ENCODE data around the gene ARHGEF10L.

ARHGEF10L gene

DNA sequence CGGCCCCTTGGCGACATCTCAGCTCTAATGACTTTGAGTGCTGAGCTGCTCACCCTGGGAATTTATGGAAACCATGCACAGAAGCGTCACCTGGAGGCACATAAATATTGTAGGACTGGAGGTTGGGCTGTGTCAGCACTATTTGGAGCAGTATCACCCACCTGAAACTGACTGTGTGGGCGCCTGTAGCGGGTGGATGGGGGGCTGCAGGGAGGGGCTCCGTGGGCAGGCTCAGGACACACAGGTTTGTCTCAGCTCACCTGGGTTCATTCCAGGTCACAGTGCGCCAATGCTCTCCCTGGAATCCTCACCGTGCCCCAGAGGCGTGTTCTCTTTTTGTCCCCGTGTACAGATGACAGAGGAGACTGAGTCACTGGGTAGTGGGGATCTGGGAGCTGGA is 140.8 kb downstream of the ARHGEF10L start:
- no peak overlapping the region for H3K27ac ChIP-seq (ENCODE audit: low read length, poor library complexity, severe bottlenecking)
- H3K27me3 ChIP-seq (ENCODE audit: control insufficient read depth in 1 of 2, insufficient read depth in 1 of 2, low read length in 2 of 2), result no peaks in the 10 kb centered on the region
- H3K14ac ChIP-seq (ENCODE audit: low read length in 2 of 2), result no peak overlapping the region
- no peak overlapping the region for H4K91ac ChIP-seq (ENCODE audit: low read length)
- no peak overlapping the region for H2BK12ac ChIP-seq (ENCODE audit: low read length in 2 of 2)
- no peak overlapping the region for H3K9ac ChIP-seq (ENCODE audit: low read length)
- no peak overlapping the region for H2BK15ac ChIP-seq (ENCODE audit: low read depth, poor library complexity, severe bottlenecking)
- no peaks in the 10 kb centered on the region for H3K9me3 ChIP-seq (ENCODE audit: control insufficient read depth, low read length)
- no peak overlapping the region for H3K4ac ChIP-seq (ENCODE audit: low read depth in 1 of 2, low read length in 2 of 2)
- H3K4me1 ChIP-seq (ENCODE audit: control insufficient read depth, insufficient read depth, low read depth, low read length), result peaks cover 11% of the 10 kb centered on the region
- peaks cover 6 to 36% of the 10 kb centered on the region in 2 experiments for H3K36me3 ChIP-seq (ENCODE audit: control insufficient read depth in 1 of 2, insufficient read depth in 2 of 2, low read depth in 1 of 2, low read length in 2 of 2)
- no peak for DNase-seq
- H3K18ac ChIP-seq (ENCODE audit: low read depth in 1 of 2, low read length in 2 of 2), result no peak overlapping the region
- no peak overlapping the region for H2AFZ ChIP-seq (ENCODE audit: low read depth, low read length)
- H2BK120ac ChIP-seq (ENCODE audit: low read depth, low read length), result no peak overlapping the region
- no peak overlapping the region for H2AK5ac ChIP-seq (ENCODE audit: low read length, severe bottlenecking)
- H2BK5ac ChIP-seq (ENCODE audit: low read depth, low read length, poor library complexity, severe bottlenecking), result no peak overlapping the region
- no peak overlapping the region for H4K8ac ChIP-seq (ENCODE audit: low read length)
- no peaks in the 10 kb centered on the region for H3K79me1 ChIP-seq (replicated peaks; ENCODE audit: low read length, poor library complexity, severe bottlenecking)
- H3K23ac ChIP-seq (ENCODE audit: low read length in 2 of 2), result no peak overlapping the region
- H3K4me2 ChIP-seq (ENCODE audit: low read length, poor library complexity, severe bottlenecking), result no peak overlapping the region
- no peak overlapping the region for H3K4me3 ChIP-seq (ENCODE audit: insufficient read depth in 1 of 2, low read depth in 1 of 2, low read length in 2 of 2)
- 97% methylated on average over 10 of the region's 10 CpGs for WGBS

DNA sequence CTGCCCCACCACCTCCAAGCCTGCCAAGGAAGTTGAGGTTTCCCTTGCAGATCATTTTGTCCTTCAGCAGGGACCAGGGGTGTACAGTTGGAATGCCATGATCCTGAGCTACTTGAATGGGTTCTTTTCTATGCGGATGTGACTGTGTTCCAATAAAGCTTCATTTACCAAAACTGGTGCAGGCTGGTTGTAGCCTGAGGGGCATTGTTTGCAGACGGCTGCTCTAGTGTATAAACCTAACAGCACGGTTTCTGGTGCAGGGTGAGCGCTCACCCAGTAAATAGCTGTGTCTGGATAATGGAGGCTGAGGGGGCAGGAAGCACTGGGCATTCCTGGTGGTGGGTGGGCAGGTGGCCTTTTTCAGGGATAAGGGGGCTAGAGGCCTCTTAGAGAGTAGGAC is 142.9 kb downstream of the ARHGEF10L start:
- no peak overlapping the region for H3K9ac ChIP-seq (ENCODE audit: low read length)
- H4K91ac ChIP-seq (ENCODE audit: low read length), result no peak overlapping the region
- H2BK120ac ChIP-seq (ENCODE audit: low read depth, low read length), result no peak overlapping the region
- no peak overlapping the region for H2AK5ac ChIP-seq (ENCODE audit: low read length, severe bottlenecking)
- H3K27me3 ChIP-seq (ENCODE audit: control insufficient read depth in 1 of 2, insufficient read depth in 1 of 2, low read length in 2 of 2), result no peaks in the 10 kb centered on the region
- no peak overlapping the region for H3K14ac ChIP-seq (ENCODE audit: low read length in 2 of 2)
- no peak overlapping the region for H3K4ac ChIP-seq (ENCODE audit: low read depth in 1 of 2, low read length in 2 of 2)
- no peaks in the 10 kb centered on the region for H3K9me3 ChIP-seq (ENCODE audit: control insufficient read depth, low read length)
- H2AFZ ChIP-seq (ENCODE audit: low read depth, low read length), result no peak overlapping the region
- no peak overlapping the region for H3K18ac ChIP-seq (ENCODE audit: low read depth in 1 of 2, low read length in 2 of 2)
- H4K8ac ChIP-seq (ENCODE audit: low read length), result no peak overlapping the region
- peaks cover 2% of the 10 kb centered on the region for H3K79me1 ChIP-seq (replicated peaks; ENCODE audit: low read length, poor library complexity, severe bottlenecking)
- no peak overlapping the region for H2BK5ac ChIP-seq (ENCODE audit: low read depth, low read length, poor library complexity, severe bottlenecking)
- H3K27ac ChIP-seq (ENCODE audit: low read length, poor library complexity, severe bottlenecking), result no peak overlapping the region
- peaks cover 2% of the 10 kb centered on the region for H3K4me1 ChIP-seq (ENCODE audit: control insufficient read depth, insufficient read depth, low read depth, low read length)
- H2BK15ac ChIP-seq (ENCODE audit: low read depth, poor library complexity, severe bottlenecking), result no peak overlapping the region
- H3K36me3 ChIP-seq (ENCODE audit: control insufficient read depth in 1 of 2, insufficient read depth in 2 of 2, low read depth in 1 of 2, low read length in 2 of 2), result peaks cover 9 to 29% of the 10 kb centered on the region in 2 experiments
- H3K4me2 ChIP-seq (ENCODE audit: low read length, poor library complexity, severe bottlenecking), result no peak overlapping the region
- no peak overlapping the region for H3K4me3 ChIP-seq (ENCODE audit: insufficient read depth in 1 of 2, low read depth in 1 of 2, low read length in 2 of 2)
- no peak for DNase-seq
- 94% methylated on average over 4 of the region's 4 CpGs for WGBS
- H2BK12ac ChIP-seq (ENCODE audit: low read length in 2 of 2), result no peak overlapping the region
- no peak overlapping the region for H3K23ac ChIP-seq (ENCODE audit: low read length in 2 of 2)

DNA sequence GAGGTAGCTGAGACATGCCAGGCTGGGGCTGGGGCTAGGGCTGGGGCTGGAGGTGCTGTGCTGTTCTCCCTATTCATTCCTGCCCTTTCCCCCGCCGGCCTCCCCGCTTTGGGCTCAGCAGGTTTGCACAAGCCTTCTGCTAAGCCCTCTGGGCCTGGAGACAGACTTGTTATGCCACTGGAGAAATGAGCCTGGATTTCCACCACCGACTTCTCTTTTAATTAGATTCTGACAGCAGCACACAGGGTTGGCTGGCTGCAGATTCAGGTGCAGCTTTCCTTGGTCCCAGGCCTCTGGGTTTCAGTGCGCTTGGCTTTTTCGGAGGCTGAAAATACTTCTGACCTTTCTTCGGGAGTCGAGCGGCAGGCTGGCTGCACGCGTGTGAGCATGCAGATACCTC is 144.1 kb downstream of the ARHGEF10L start:
- Histone ChIP-seq H3K23ac (ENCODE audit: low read length in 2 of 2) (no peak overlapping the region), H4K91ac (ENCODE audit: low read length) (no peak overlapping the region), H3K9ac (ENCODE audit: low read length) (no peak overlapping the region), H3K27ac (ENCODE audit: low read length, poor library complexity, severe bottlenecking) (no peak overlapping the region), H2AK5ac (ENCODE audit: low read length, severe bottlenecking) (no peak overlapping the region), H3K36me3 (ENCODE audit: control insufficient read depth in 1 of 2, insufficient read depth in 2 of 2, low read depth in 1 of 2, low read length in 2 of 2) (peaks cover 20 to 41% of the 10 kb centered on the region in 2 experiments), H3K4ac (ENCODE audit: low read depth in 1 of 2, low read length in 2 of 2) (no peak overlapping the region), H4K8ac (ENCODE audit: low read length) (no peak overlapping the region), H3K4me3 (ENCODE audit: insufficient read depth in 1 of 2, low read depth in 1 of 2, low read length in 2 of 2) (no peak overlapping the region), H3K4me2 (ENCODE audit: low read length, poor library complexity, severe bottlenecking) (no peak overlapping the region), H2AFZ (ENCODE audit: low read depth, low read length) (no peak overlapping the region), H2BK15ac (ENCODE audit: low read depth, poor library complexity, severe bottlenecking) (no peak overlapping the region), H2BK12ac (ENCODE audit: low read length in 2 of 2) (no peak overlapping the region), H3K4me1 (ENCODE audit: control insufficient read depth, insufficient read depth, low read depth, low read length) (peaks cover 2% of the 10 kb centered on the region), H2BK5ac (ENCODE audit: low read depth, low read length, poor library complexity, severe bottlenecking) (no peak overlapping the region), H3K79me1 (replicated peaks; ENCODE audit: low read length, poor library complexity, severe bottlenecking) (peaks cover 2% of the 10 kb centered on the region), H3K14ac (ENCODE audit: low read length in 2 of 2) (no peak overlapping the region), H3K27me3 (ENCODE audit: control insufficient read depth in 1 of 2, insufficient read depth in 1 of 2, low read length in 2 of 2) (no peaks in the 10 kb centered on the region), H3K18ac (ENCODE audit: low read depth in 1 of 2, low read length in 2 of 2) (no peak overlapping the region), H2BK120ac (ENCODE audit: low read depth, low read length) (no peak overlapping the region), H3K9me3 (ENCODE audit: control insufficient read depth, low read length) (no peaks in the 10 kb centered on the region)
- DNase-seq, result no peak
- 91% methylated on average over 11 of the region's 11 CpGs for WGBS

DNA sequence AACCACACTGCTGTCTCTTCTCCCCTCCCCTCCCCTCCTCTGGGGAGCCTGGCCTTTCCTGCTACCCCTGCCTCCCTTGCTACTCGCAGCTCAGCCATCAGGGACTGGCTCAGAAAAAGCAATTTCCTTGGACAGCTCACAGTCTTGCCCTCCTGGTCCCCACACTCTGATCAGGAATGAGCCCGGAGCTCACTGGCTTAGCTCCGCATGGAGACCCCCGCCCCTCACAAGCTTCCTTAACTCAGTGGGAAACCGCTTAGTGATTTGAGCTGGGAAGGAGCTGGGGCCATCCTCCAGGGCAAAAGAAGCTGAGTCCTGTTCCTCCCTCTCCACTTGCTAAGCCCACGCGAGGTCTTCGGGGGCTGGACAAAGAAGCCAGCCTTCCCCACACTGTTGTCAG is 145.3 kb downstream of the ARHGEF10L start:
- Histone ChIP-seq H4K8ac (ENCODE audit: low read length) (no peak overlapping the region), H2BK5ac (ENCODE audit: low read depth, low read length, poor library complexity, severe bottlenecking) (no peak overlapping the region), H3K4me3 (ENCODE audit: insufficient read depth in 1 of 2, low read depth in 1 of 2, low read length in 2 of 2) (no peak overlapping the region), H3K9me3 (ENCODE audit: control insufficient read depth, low read length) (no peaks in the 10 kb centered on the region), H2BK15ac (ENCODE audit: low read depth, poor library complexity, severe bottlenecking) (no peak overlapping the region), H4K91ac (ENCODE audit: low read length) (no peak overlapping the region), H2AFZ (ENCODE audit: low read depth, low read length) (no peak overlapping the region), H3K18ac (ENCODE audit: low read depth in 1 of 2, low read length in 2 of 2) (no peak overlapping the region), H2BK120ac (ENCODE audit: low read depth, low read length) (no peak overlapping the region), H3K79me1 (replicated peaks; ENCODE audit: low read length, poor library complexity, severe bottlenecking) (peaks cover 2% of the 10 kb centered on the region), H2AK5ac (ENCODE audit: low read length, severe bottlenecking) (no peak overlapping the region), H3K27me3 (ENCODE audit: control insufficient read depth in 1 of 2, insufficient read depth in 1 of 2, low read length in 2 of 2) (no peaks in the 10 kb centered on the region), H3K4me2 (ENCODE audit: low read length, poor library complexity, severe bottlenecking) (no peak overlapping the region), H3K4ac (ENCODE audit: low read depth in 1 of 2, low read length in 2 of 2) (no peak overlapping the region), H2BK12ac (ENCODE audit: low read length in 2 of 2) (no peak overlapping the region), H3K4me1 (ENCODE audit: control insufficient read depth, insufficient read depth, low read depth, low read length) (peaks cover 2% of the 10 kb centered on the region), H3K14ac (ENCODE audit: low read length in 2 of 2) (no peak overlapping the region), H3K36me3 (ENCODE audit: control insufficient read depth in 1 of 2, insufficient read depth in 2 of 2, low read depth in 1 of 2, low read length in 2 of 2) (peaks cover 28 to 38% of the 10 kb centered on the region in 2 experiments), H3K9ac (ENCODE audit: low read length) (no peak overlapping the region), H3K27ac (ENCODE audit: low read length, poor library complexity, severe bottlenecking) (no peak overlapping the region), H3K23ac (ENCODE audit: low read length in 2 of 2) (no peak overlapping the region)
- 83% methylated on average over 8 of the region's 8 CpGs for WGBS
- no peak for DNase-seq
